GM04504 (cell line): ENCODE results near the gene ROBO2.
A peak's percentile ranks its signal among the peaks of the same experiment; 100 is the strongest.
"Not testable (repeated sequence)": the region's sequence is repeated elsewhere in the genome, so short reads cannot be mapped to it uniquely, and the experiment has no call there.

ENCODE experiments used
- DNase-seq: peaks from one replicate; pipeline ENCODE4 v3.0.0-alpha.2; 2012; ENCODE audit warnings: low read depth

Gene ROBO2

DNA sequence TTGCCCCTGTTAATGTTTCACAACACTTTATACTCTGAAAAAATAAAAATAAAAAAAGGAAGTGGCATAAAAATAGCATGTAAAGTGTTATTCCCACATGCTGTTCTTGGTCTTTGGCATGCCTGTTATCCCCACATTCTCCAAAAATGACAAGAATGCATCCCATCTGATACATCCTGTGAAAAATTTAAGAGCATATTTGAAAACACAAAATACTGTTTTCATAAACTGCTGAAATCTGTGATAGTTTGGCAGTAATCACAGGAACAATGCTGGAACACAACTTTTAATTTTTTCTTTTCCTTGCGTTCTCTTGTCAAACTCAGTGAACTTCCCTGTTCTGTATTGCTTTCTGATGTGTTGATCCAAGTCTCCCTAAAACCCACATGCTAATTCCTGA, 288.8 kb downstream of the ROBO2 start:
- DNase-seq: no peak

DNA sequence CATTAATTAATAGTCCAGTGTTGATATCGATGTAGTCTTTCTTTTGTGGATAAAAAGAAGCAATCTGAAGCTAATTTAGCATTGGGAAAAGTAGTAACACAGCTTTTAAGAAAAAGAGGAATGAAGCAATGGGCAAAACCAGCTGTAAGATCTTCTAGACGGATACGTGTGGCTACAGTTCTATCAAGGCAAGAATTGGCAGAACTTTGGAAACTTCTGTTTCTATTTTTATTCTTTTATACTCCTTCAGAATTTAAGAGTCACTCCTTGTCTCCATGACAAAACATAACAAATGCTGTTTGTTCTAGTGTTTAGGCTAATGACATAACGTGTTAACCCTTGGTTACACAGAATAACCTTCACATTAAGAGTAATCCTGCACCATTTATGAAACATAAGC, 289.2 kb downstream of the ROBO2 start:
- no peak for DNase-seq

DNA sequence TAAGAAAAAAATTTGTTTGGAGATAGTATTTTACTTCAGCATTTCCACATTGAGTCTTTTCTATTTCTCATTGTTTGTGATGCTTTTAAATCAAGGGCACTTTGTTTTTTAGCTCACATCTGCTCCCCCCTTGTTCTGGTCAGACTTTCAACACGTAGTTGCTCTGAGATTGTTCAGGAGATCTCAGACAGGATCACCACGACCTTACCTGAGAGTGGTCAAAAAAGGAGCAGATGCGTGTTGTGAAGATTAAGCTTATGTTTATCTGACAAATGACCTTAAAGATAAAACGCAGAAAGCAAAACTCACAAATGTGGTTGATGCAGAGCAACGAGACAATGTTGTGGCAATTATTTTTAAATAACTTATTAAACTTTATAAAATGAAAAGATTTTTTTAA, 298.3 kb downstream of the ROBO2 start:
- DNase-seq: no peak

- DNase-seq: no peak
Measured at GRCh38 chr3:77342027-77342426, 302.1 kb downstream of the ROBO2 start.

DNA sequence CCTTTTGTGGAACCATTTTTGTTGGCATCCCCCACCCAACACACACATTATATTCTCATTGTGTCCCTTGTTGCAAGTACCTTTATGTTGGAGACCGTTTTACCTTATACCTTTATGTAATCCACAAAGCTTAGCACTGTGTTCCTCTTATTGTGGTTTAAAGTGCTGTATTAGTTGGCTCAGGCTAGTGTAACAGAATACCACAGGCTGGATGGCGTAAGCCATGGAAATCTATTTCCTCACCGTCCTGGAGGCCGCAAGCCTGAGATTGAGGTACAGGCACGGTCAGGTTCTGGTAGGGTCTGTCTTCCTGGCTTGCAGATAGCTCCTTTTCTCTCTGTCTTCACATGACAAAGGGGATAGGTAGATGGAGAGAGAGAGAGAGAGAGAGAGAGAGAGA, 302.8 kb downstream of the ROBO2 start:
- no peak for DNase-seq

DNA sequence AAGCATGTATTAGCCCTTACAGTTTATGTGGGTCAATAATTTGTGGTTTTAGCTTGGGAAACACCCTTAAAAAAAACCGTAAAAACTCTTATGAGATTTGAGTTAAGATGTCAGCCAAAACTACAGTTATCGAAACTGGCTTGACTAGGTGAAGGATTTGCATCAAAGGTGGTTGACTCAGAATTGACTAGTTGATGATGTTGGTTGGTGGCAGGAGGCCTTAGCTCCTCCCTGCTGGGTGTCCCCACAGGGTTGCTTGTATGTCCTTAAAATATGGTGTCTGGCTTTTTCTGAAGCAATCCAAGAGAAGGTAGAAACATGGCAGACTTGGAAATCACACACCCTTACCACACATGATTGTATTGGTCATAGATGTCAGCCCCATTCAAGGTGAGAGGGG, 305.1 kb downstream of the ROBO2 start:
- DNase-seq: no peak

DNA sequence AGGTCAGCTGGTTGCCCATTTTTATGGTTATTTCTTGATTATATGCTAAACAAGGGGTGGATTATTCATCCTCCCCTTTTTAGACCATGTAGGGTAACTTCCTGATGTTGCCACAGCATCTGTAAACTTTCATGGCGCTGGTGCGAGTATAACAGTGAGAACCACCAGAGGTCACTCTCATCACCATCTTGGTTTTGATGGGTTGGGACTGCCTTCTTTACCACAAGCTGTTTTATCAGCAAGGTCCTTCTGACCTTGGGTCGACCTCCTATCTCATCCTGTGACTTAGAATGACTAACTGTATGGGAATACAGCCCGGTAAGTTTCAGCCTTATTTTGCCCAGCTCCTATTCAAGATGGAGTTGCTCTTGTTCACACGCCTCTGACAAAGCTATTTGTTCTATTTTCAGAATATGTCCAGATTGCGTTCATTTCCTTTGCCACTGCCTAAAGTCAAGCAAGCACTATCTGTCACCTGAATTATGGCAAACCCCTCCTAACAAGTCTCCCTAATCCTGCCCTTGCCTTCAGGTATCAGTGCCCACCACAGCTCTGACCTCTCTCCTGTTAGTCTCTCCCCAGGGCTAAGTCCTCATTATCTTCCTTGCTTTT, 308.5 kb downstream of the ROBO2 start:
- DNase-seq: no peak

DNA sequence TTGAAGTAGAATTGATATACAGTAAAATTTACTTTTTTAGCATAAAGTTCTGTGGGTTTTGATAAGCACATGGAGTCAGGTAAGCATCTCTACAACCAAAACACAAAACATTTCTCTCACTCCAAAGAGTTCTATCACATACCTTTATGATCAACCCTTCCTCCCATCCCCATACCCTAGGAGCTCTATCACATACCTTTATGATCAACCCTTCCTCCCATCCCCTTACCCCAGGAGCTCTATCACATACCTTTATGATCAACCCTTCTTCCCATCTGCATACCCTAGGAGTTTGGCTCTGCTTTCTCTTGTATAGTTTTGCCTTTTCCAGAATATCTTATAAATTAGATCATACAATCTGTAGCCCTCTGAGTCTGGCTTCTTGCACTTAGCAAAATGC, 315.1 kb downstream of the ROBO2 start:
- DNase-seq: no peak

GRCh38 chr3:77362936-77363335, 323.0 kb downstream of the ROBO2 start:
- DNase-seq: no peak

DNA sequence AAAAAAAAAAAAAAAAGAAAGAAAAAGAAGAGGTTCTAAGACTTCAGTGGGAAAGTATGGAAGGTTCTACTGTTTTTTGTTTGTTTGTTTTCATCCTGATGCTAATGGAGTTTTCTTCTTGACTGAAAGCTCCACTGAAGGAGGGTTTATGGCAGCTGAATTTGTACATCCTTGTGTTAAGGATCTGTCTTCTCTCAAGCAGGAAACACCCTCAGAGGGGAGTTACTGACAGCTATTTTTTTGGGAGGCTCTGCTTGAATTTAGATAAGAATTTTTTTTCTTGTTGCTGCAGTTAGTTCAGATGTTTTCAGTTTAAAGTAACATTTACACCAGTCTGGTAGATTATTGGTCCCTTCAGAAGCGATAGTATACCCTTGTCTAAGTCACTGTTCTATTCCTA, 325.3 kb downstream of the ROBO2 start:
- no peak for DNase-seq

GRCh38 chr3:77370413-77370812, 330.5 kb downstream of the ROBO2 start:
- DNase-seq: peak; percentile 37

- DNase-seq: no peak
Measured at GRCh38 chr3:77372018-77372417, 332.1 kb downstream of the ROBO2 start.

- no peak for DNase-seq
Measured at GRCh38 chr3:77372634-77373346, 332.9 kb downstream of the ROBO2 start.

DNA sequence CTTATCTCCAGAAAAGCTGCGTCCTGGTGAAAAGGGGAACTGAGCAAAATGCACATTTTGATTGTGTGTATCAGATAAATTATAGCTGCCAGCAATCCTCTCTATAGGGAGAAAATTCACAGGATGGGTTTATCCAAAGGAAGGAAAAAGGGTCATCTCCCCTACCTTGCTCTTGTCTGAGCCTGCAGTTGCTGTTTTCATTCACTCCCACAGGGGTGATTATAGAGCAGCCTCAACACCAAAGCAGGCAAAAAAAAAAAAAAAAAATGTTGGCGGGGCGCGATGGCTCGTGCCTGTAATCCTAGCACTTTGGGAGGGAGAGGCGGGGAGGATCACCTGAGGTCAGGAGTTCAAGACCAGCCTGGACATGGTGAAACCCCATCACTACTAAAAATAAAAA, 333.7 kb downstream of the ROBO2 start:
- DNase-seq: no peak

DNA sequence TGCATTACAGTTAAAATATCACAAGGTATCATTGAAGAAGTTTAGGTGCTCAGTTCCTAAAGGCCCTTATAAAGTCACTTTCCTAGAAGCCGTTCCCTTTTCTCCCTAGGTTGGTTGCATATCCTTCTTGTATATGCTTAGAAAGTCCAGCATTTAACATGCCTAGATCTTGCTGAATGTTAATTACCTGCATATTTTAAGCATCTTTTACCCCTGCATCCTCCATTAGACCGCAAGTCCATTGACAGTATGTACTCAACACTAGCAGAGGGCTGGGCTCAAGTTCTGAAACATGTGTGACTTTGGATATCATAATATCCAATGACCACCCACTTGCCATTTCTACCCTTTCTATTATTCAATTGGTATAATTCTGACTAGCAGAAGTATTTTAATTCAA, 336.6 kb downstream of the ROBO2 start:
- DNase-seq: no peak

DNA sequence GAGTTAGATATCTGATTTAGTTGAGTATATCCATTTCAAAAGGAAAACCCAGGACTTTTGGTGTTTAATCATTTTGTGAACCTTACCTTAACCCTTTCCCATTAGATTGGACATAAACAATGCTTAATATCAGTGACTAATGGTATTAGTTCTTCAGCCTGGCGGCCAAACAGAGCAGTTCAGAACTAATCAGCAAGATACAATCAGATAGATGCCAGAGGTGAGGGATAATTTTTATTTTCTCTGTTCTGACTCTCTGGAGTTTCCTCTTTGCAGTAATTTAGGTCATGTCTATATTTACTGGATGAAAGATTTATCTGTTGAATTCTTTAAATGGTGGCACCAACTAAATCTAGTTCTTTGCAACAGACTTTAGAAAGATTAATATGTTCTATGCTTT, 337.8 kb downstream of the ROBO2 start:
- DNase-seq: no peak

DNA sequence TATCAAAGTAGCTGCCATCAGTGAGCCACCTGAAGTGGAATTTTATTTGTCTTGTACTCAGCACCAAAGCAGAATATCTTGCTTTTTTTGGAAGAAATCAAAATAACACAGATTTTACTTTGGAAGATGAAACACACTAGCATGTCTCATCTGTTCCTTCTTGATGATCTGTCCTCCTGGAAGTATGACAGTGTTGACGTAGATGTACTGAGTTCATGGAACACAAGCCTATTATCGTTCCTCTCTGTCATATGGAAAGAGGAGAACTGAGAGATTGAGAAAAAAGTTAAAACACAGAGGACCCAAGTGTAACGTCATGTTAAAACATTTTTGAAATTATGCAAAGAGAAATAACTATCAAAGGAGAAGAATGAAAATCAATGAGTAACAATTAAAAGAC, 340.2 kb downstream of the ROBO2 start:
- no peak for DNase-seq

GRCh38 chr3:77381431-77381830, 341.5 kb downstream of the ROBO2 start:
- no peak for DNase-seq

GRCh38 chr3:77392181-77392580, 352.3 kb downstream of the ROBO2 start:
- DNase-seq: no peak

DNA sequence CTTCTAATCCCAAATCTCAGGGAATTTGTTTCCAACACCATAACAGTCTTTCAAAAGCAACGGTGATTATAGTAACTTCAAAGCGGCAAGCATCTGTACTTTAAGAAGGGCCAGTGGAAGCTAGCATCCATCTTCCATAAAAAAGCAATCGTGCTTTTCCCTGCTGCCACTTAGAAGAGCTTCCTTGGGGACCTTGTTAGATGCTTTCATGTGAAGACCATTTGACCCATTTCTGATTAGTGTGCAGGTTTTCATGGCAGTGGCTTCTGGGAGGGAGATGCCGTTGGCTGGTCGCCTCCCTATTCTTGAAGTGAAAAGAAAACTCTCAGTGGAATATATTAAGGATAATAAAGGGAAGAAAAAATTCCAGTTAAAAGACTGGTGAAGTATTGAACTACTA, 354.1 kb downstream of the ROBO2 start:
- no peak for DNase-seq

DNA sequence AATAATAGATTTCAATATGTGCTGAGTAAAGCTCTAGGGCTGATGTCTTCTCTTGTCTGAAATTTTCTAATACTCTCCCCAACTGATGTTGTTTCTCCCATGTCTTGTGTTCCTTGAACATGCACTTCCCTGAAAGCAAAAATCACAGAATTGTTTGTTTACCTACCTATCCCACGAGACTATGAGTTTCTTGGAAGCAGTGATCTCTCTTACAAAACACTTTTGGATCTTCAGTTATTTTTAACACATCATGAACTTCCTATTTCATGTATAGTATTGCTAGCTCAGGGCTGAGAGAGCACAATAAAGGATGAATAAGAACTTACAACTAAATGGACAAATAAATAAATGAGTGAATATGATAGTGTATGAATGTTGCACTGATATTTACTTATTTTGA, 365.0 kb downstream of the ROBO2 start:
- DNase-seq: no peak

DNA sequence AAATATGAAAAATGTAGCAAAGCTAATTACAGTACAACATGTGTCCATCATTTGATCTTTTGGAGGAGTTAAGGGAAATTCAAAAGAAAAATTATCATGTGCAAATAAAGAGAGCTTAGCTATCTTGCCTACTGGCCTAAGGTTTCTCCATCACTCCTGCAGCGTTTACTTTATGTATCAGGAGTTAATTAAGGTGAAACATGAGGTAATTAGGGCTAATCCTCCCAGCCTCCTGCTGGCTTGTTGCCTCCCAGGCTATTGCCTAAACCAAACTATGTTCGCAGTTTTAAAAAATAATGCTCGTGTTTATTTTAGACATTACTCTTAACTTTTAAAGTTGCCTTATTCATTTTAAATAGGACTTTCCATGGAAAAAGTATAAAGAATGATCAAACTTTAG, 367.5 kb downstream of the ROBO2 start:
- DNase-seq: no peak

GRCh38 chr3:77410334-77410733, 370.4 kb downstream of the ROBO2 start:
- not testable (repeated sequence) for DNase-seq

DNA sequence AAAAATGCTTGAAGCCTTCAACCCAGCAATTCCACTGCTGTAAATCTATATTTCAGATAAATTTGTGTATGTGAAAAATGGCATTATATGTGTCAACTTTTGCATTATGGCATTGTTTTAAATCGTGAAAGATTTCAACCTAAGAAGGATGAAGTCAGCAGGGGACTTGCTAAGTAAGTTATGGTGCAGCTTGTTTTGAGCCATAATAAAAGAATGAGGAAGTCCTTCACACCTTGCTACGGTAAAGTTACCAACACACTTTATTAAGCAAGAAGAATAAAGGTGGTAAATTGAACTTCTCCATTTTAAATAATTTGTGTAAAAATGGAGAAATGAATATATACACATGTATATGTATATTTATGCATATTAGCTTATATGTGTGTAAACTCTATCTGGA, 371.4 kb downstream of the ROBO2 start:
- DNase-seq: no peak
